ENCODE data around the gene GPRC5D.

Gene GPRC5D

GRCh38 chr12:12997734-12998133 is 45.8 kb upstream of the GPRC5D start:
- DNase-seq (ENCODE audit: extremely low read depth, low read depth), result no peak
- no peak for TF ChIP-seq CTCF (IDR thresholded peaks at IDR 0.05; ENCODE audit: low read depth, low read length)

- TF ChIP-seq CTCF (IDR thresholded peaks at IDR 0.05; ENCODE audit: low read depth, low read length), result no peak
- DNase-seq (ENCODE audit: extremely low read depth, low read depth), result no peak
These were observed 45.2 kb upstream of the GPRC5D start for GRCh38 chr12:12997156-12997555.

- no peak for TF ChIP-seq CTCF (IDR thresholded peaks at IDR 0.05; ENCODE audit: low read depth, low read length)
- no peak for DNase-seq (ENCODE audit: extremely low read depth, low read depth)
These were observed 44.2 kb upstream of the GPRC5D start for GRCh38 chr12:12996209-12996608.

GRCh38 chr12:12995088-12995487 is 43.1 kb upstream of the GPRC5D start:
- DNase-seq (ENCODE audit: extremely low read depth, low read depth), result no peak
- no peak for TF ChIP-seq CTCF (IDR thresholded peaks at IDR 0.05; ENCODE audit: low read depth, low read length)

GRCh38 chr12:12993367-12993766 is 41.4 kb upstream of the GPRC5D start:
- no peak for TF ChIP-seq CTCF (IDR thresholded peaks at IDR 0.05; ENCODE audit: low read depth, low read length)
- DNase-seq (ENCODE audit: extremely low read depth, low read depth), result no peak

- no peak for TF ChIP-seq CTCF (IDR thresholded peaks at IDR 0.05; ENCODE audit: low read depth, low read length)
- DNase-seq (ENCODE audit: extremely low read depth, low read depth), result peak; percentile 87
These were observed 40.6 kb upstream of the GPRC5D start for GRCh38 chr12:12992418-12993130.

- no peak for TF ChIP-seq CTCF (IDR thresholded peaks at IDR 0.05; ENCODE audit: low read depth, low read length)
- no peak for DNase-seq (ENCODE audit: extremely low read depth, low read depth)
These were observed 38.9 kb upstream of the GPRC5D start for GRCh38 chr12:12990700-12991468.

Data from AG09319 (cell line).